COR-L47 (cell line): Measurements from ENCODE around the gene RBPMS2.
A peak's percentile ranks its signal among the peaks of the same experiment; 100 is the strongest.
"Not testable (repeated sequence)": the region's sequence is repeated elsewhere in the genome, so short reads cannot be mapped to it uniquely, and the experiment has no call there.

Experiments
- DNase-seq: peaks from one replicate; lab custom pipeline; 2025; lab: John Stamatoyannopoulos, UW

Gene RBPMS2

GRCh38 chr15:64753480-64754185, 21.8 kb downstream of the RBPMS2 start:
- DNase-seq, result no peak

GRCh38 chr15:64751464-64751863, 23.9 kb downstream of the RBPMS2 start:
- DNase-seq, result no peak

GRCh38 chr15:64749999-64750657, 25.3 kb downstream of the RBPMS2 start:
- no peak for DNase-seq

- DNase-seq, result no peak
Measured at GRCh38 chr15:64749167-64749566, 26.2 kb downstream of the RBPMS2 start.

GRCh38 chr15:64748251-64748650, 27.1 kb downstream of the RBPMS2 start:
- DNase-seq, result no peak

- no peak for DNase-seq
Measured at GRCh38 chr15:64747578-64747977, 27.8 kb downstream of the RBPMS2 start.

- DNase-seq, result no peak
Measured at GRCh38 chr15:64746921-64747320, 28.5 kb downstream of the RBPMS2 start.

GRCh38 chr15:64746356-64746755, 29.0 kb downstream of the RBPMS2 start:
- no peak for DNase-seq

GRCh38 chr15:64743691-64744090, 31.7 kb downstream of the RBPMS2 start:
- DNase-seq, result no peak

GRCh38 chr15:64742921-64743320, 32.5 kb downstream of the RBPMS2 start:
- no peak for DNase-seq

GRCh38 chr15:64742385-64742784, 33.0 kb downstream of the RBPMS2 start:
- DNase-seq, result no peak

- not testable (repeated sequence) for DNase-seq
Measured at GRCh38 chr15:64741708-64742107, 33.7 kb downstream of the RBPMS2 start.

- DNase-seq, result no peak
Measured at GRCh38 chr15:64740311-64741170, 34.8 kb downstream of the RBPMS2 start.

GRCh38 chr15:64739577-64740143, 35.7 kb downstream of the RBPMS2 start:
- DNase-seq, result no peak

GRCh38 chr15:64739156-64739555, 36.2 kb downstream of the RBPMS2 start:
- DNase-seq, result no peak

- no peak for DNase-seq
Measured at GRCh38 chr15:64738226-64739095, 36.9 kb downstream of the RBPMS2 start.

GRCh38 chr15:64732156-64732860, 43.1 kb downstream of the RBPMS2 start:
- no peak for DNase-seq

- no peak for DNase-seq
Measured at GRCh38 chr15:64731805-64732151, 43.6 kb downstream of the RBPMS2 start.

- DNase-seq, result peak; percentile 84
Measured at GRCh38 chr15:64731012-64731804, 44.2 kb downstream of the RBPMS2 start.

- no peak for DNase-seq
Measured at GRCh38 chr15:64730151-64730550, 45.2 kb downstream of the RBPMS2 start.
